HL-60 (cell line): ENCODE data around the gene SLC35G1.

ENCODE experiments used
- DNase-seq, 2 experiments: peaks; one replicate each; pipeline ENCODE4 v3.0.0-alpha.2; 2010 to 2020; ENCODE audit warnings: low read depth in 1 of 2, low spot score in 1 of 2
- H3K27ac ChIP-seq: fragments of 250-450 bp; sonication (Bioruptor Pico); replicated peaks from 2 replicates; pipeline ENCODE4 v1.5.1; 2020; ENCODE audit warnings: mild to moderate bottlenecking, moderate library complexity
- H3K27me3 ChIP-seq: fragments of 250-450 bp; sonication (Bioruptor Pico); 2 replicates; pipeline ENCODE4 v1.5.1; 2021; ENCODE audit warnings: mild to moderate bottlenecking, moderate library complexity; ENCODE audit not compliant: insufficient read depth, poor library complexity, severe bottlenecking
- H3K4me3 ChIP-seq: replicated peaks from 2 replicates; pipeline ENCODE4 v1.5.1; 2011; ENCODE audit warnings: mild to moderate bottlenecking, control low read depth, low read length; ENCODE audit not compliant: insufficient read depth
- GABPA ChIP-seq: IDR thresholded peaks from 2 replicates; pipeline ENCODE4 v1.6.1; 2012; ENCODE audit warnings: low read depth
- POLR2AphosphoS5 ChIP-seq: IDR thresholded peaks from 2 replicates; pipeline ENCODE4 v1.6.1; 2012; ENCODE audit warnings: low read depth
- SPI1 ChIP-seq: IDR thresholded peaks from 2 replicates; pipeline ENCODE4 v1.6.1; 2012; ENCODE audit warnings: low read depth, mild to moderate bottlenecking, borderline replicate concordance
- TF ChIP-seq, protein P1 (sequence below): IDR thresholded peaks from one replicate; pipeline ENCODE4 v1.5.1; 2011; ENCODE audit warnings: low read length, control low read depth, inconsistent platforms; ENCODE audit not compliant: insufficient read depth
- TF ChIP-seq, protein P2 (sequence below): IDR thresholded peaks from 2 replicates; pipeline ENCODE4 v1.6.1; 2012; ENCODE audit warnings: low read depth; ENCODE audit not compliant: insufficient replicate concordance

The SLC35G1 gene

DNA sequence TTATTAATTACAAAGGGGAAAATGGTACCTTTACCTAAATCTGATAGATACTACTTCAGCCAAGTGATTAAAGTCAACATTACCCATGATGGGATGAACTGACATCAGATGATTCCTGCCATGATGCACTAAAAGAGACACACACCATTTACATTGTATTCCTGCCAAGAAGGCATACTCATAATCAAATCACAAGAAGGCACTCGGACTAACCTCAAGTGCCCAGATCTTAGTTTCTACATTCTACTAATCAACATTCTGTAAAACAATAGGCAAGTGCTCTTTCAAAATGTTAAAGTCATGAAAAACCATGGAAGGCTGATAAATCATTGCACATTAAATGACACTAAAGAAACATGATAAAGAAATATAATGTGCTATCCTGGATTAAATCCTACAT, 44.4 kb downstream of the SLC35G1 start:
- no peak for TF ChIP-seq POLR2AphosphoS5
- TF ChIP-seq, protein P1, sequence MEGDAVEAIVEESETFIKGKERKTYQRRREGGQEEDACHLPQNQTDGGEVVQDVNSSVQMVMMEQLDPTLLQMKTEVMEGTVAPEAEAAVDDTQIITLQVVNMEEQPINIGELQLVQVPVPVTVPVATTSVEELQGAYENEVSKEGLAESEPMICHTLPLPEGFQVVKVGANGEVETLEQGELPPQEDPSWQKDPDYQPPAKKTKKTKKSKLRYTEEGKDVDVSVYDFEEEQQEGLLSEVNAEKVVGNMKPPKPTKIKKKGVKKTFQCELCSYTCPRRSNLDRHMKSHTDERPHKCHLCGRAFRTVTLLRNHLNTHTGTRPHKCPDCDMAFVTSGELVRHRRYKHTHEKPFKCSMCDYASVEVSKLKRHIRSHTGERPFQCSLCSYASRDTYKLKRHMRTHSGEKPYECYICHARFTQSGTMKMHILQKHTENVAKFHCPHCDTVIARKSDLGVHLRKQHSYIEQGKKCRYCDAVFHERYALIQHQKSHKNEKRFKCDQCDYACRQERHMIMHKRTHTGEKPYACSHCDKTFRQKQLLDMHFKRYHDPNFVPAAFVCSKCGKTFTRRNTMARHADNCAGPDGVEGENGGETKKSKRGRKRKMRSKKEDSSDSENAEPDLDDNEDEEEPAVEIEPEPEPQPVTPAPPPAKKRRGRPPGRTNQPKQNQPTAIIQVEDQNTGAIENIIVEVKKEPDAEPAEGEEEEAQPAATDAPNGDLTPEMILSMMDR = no peak
- Histone ChIP-seq H3K27ac (no peak overlapping the region), H3K4me3 (no peak overlapping the region), H3K27me3 (no peaks in the 10 kb centered on the region)
- no peak for DNase-seq

DNA sequence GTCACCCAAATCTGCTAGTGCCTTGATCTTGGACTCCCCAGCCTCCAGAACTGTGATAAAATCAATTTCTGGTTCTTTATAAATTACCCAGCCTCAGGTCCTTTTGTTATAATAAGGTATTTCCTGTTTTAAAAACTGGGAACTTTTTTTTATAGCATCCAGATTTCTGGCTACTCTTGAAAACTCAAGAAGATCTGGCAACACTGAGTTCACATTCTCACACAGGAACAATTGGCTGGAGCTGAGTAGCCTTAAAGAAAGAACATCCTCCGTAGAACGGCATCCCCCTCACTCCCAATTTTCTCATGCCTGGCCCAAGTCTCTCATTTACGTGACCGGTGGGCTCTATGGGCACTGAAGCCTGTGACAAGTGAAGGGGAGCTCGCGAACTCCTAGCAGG, 47.1 kb downstream of the SLC35G1 start:
- Histone ChIP-seq H3K4me3 (no peak overlapping the region), H3K27me3 (peaks cover 2% of the 10 kb centered on the region), H3K27ac (no peak overlapping the region)
- TF ChIP-seq, protein P2, sequence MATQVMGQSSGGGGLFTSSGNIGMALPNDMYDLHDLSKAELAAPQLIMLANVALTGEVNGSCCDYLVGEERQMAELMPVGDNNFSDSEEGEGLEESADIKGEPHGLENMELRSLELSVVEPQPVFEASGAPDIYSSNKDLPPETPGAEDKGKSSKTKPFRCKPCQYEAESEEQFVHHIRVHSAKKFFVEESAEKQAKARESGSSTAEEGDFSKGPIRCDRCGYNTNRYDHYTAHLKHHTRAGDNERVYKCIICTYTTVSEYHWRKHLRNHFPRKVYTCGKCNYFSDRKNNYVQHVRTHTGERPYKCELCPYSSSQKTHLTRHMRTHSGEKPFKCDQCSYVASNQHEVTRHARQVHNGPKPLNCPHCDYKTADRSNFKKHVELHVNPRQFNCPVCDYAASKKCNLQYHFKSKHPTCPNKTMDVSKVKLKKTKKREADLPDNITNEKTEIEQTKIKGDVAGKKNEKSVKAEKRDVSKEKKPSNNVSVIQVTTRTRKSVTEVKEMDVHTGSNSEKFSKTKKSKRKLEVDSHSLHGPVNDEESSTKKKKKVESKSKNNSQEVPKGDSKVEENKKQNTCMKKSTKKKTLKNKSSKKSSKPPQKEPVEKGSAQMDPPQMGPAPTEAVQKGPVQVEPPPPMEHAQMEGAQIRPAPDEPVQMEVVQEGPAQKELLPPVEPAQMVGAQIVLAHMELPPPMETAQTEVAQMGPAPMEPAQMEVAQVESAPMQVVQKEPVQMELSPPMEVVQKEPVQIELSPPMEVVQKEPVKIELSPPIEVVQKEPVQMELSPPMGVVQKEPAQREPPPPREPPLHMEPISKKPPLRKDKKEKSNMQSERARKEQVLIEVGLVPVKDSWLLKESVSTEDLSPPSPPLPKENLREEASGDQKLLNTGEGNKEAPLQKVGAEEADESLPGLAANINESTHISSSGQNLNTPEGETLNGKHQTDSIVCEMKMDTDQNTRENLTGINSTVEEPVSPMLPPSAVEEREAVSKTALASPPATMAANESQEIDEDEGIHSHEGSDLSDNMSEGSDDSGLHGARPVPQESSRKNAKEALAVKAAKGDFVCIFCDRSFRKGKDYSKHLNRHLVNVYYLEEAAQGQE = no peak
- TF ChIP-seq GABPA (no peak), POLR2AphosphoS5 (no peak), SPI1 (no peak)
- TF ChIP-seq, protein P1 = no peak
- no peak for DNase-seq

DNA sequence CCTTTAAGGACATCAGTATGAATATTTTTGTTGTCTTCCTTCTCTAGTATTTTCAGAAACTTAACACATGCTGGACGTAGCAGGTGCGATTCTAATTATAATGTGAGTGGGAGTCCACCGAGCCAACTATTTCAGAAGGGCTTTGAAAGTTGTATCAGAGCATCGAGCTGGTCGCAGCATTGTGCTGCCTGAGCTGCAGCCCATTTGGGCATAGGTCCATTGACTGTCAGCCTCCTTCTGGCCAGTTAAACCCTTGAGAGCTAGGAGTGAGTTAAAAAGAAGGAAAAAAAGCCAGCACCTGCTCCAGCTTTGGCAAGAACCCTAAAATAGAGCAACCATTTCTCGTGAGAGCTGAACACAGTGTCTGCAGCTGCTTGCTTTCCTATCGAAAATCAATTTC, 47.8 kb downstream of the SLC35G1 start:
- no peak for DNase-seq
- Histone ChIP-seq H3K27ac (no peak overlapping the region), H3K27me3 (peaks cover 2% of the 10 kb centered on the region), H3K4me3 (no peak overlapping the region)
- TF ChIP-seq GABPA (no peak), SPI1 (no peak), POLR2AphosphoS5 (no peak)
- TF ChIP-seq, protein P2 = no peak
- TF ChIP-seq, protein P1 = no peak

DNA sequence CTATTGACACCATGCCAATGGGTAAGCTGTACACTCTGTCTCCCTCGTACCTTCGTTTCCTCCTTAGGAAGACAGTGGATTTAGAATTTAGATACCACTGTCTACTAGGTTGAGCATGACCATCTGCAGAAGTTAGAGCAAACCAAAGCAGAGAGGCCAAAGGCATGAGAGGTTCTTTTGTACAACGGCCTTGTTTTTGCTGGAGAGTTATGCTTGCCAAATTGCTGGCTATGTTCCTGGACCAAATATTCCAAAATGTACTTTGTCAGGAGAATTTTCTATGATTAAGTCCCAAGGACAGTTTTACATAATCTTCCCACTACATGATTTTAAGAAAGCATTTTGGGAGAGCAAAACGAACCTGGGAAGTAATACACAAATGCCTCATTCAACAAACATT, 52.0 kb downstream of the SLC35G1 start:
- H3K4me3 ChIP-seq = no peak overlapping the region
- H3K27ac ChIP-seq = no peak overlapping the region
- DNase-seq = no peak
- H3K27me3 ChIP-seq = peaks cover 5% of the 10 kb centered on the region
- TF ChIP-seq, protein P2 = no peak
- TF ChIP-seq, protein P1 = no peak
- TF ChIP-seq POLR2AphosphoS5 (no peak), SPI1 (no peak), GABPA (no peak)
